ENCODE data around the gene TAF3.

TAF3 gene

GRCh38 chr10:8035641-8036470 is 217.6 kb downstream of the TAF3 start:
- no peak for DNase-seq

DNA sequence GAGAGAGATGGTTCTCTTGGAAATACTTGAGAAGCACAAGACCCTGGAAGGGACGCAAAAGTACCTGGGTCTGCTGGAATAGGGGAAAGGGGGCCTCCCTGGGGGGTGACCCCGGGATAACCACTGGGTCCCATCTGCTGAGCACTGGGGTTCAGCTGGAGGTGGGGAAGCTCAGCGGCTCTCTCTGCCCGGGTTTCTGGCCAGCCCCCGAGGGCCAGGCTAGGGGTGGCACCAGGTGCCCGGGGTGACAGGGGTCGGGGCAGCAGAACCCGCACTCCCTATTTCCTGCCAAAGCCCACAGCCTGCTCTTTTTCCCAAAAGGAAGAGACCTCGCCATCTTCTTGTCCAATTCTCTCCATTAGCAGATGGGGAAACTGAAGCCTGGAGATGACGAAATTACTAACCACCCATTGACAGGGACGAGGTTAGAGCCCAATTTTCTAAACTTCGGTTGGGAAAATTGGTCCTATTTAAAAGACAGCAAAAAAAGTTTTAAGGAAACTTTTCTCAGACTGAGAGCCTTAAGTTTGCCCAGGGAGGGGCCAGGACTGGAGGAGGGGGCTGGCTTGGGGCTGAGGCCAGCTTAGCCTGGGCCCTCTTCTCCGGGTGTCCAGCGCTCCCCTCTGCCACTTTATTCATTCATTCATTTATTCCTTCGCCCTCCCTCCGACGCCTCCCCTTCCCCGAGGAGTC is 218.3 kb downstream of the TAF3 start:
- DNase-seq: no peak

DNA sequence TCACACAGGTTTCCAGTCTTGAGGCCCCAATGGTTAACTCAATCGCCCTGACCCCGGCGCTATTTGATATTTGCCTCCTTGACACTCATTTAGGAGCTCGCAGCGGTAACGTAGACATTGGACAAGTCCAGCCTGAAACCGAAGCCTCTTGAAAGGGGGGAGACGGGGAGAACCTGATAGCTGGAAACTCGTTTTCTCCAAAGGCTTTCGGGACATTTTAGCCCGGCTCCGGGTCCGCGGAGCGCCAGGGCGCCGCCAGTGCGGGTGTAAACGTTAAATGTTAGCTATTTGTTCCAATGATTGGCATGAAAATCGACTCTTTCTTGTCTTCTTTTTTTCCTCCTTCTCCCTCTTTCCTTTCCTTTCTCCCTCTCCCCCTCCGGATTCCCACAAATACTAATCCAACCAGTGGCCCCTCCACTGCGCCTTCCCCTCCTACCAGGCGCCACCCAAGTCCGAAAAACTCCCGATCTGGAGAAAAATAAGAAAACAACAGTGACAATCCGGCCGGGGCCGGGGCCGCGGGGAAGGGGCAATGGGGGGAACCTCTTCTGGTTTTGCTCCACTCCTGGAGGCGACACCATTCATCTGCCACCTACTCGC is 219.0 kb downstream of the TAF3 start:
- peak; percentile 64 for DNase-seq

- DNase-seq: no peak
Observed at GRCh38 chr10:8037941-8038894, 219.9 kb downstream of the TAF3 start.

DNA sequence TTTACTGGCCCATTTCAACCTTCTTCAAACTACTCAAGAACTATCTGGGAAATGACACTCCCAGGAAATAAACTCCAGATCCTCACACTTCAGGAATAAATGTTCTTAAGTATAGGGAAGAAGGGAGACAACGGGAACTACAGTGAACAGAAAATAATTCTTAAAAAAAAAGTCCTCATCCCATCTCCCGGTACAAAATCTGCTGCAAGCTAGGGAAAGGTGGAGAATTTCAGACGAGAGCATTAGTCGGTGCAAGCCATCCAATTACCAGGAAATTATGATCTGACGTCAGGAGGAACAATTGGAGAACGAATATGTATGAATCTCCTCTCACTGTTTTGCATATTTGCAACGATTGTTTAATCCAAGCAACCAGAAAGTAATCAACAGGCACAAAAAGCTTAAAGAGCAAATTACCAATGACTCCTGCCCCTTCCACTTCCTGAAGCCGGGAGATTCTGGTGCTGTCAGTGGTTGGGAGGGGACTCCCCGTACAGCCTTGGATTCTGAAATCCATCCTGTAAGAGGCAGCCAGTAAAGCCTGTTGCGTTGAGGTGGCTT is 221.1 kb downstream of the TAF3 start:
- DNase-seq: no peak

DNA sequence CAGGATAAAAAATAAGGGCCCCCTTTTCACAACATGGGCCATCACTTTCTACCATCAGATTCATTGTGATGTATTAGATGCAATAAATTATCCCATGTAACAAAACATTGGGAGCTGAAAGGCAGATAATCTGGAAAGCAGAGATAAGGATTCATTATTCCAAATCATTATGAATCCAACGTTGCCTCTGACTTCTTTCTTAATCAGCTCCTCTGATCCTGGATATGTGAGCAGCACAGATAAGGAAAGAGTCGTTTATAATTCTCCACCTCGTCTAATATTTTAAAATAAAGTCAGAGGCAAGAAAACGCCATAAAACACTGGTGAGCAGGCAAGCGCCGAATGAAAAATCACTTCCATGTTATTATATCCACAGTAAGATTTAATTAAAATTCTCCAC is 222.3 kb downstream of the TAF3 start:
- DNase-seq: no peak

- DNase-seq: no peak
Observed at GRCh38 chr10:8041284-8041991, 223.1 kb downstream of the TAF3 start.

DNA sequence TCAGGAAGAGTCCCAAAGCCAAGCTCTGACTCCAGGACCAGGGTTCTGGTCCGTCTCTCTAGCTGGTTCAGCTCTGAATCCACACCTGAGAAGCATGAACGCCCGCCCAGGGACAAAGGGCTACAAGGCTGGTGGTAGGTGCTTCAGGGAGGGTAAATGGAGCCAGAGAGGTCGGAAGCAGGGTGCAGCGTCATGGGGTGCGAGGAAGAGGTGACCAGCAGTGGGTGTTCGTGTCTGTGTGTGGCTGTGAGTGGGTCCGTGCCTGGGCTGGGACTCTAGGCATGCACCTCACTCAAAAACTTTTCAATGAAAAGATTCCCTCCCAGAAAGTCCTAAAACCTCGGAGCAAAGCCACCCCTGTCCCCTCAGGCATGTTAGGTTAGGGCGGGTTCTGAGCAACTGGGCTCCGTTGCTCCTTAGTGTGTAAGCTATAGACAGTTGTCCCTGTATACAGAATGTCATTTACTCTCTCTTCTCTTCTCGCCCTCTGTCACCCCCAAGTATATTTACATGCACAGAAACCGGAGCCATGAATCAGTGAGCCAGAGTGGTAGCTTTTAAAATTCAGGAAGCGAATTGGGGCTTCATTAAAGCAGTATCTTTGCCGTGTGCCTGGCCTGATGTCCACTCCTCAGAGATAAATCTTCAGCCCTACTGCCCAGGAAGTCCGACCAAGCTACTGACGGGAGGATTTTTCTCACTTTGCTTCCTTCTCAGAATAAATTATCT is 223.9 kb downstream of the TAF3 start:
- no peak for DNase-seq

- DNase-seq: no peak
Observed at GRCh38 chr10:8042721-8043568, 224.6 kb downstream of the TAF3 start.

GRCh38 chr10:8043569-8044306 is 225.4 kb downstream of the TAF3 start:
- peak; percentile 70 for DNase-seq

- DNase-seq: no peak
Observed at GRCh38 chr10:8044331-8044907, 226.1 kb downstream of the TAF3 start.

GRCh38 chr10:8044908-8045725 is 226.8 kb downstream of the TAF3 start:
- DNase-seq: no peak

DNA sequence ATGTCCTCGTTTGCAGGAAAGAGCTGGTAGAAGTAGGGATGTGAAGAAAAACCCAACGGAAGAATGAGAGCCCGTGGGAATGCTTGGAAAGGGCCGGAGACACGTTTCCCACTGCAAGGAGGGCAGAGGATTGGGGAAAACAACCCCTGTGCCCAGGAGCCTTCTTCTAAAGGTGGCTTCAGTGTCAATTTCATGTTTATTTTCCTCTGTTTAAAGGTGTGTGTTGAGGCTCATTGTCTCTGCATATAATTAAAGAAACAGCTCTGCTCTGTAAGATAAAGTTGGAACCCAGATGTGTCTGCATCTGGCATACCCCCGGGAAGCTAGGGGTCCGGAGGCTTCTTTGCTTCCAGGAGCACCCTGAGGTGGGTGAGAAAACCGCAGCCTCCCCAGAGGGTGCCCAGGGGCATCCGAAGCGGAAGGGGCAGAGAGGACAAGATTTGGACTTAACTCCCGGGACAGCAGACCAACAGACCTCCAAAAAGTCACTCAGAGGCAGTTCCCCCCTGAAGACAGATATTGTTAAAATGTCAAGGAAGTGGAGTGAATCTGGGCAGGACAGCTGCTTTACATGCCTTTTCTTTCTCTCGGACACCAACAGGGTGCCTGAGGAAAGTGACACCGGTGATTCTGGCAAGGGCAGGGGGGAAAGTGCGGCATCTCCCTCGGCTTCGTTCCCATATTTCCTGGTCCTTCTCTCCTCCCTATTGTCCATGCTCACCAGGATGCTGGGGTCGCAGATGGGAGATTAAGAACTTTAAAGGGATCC is 227.6 kb downstream of the TAF3 start:
- no peak for DNase-seq

DNA sequence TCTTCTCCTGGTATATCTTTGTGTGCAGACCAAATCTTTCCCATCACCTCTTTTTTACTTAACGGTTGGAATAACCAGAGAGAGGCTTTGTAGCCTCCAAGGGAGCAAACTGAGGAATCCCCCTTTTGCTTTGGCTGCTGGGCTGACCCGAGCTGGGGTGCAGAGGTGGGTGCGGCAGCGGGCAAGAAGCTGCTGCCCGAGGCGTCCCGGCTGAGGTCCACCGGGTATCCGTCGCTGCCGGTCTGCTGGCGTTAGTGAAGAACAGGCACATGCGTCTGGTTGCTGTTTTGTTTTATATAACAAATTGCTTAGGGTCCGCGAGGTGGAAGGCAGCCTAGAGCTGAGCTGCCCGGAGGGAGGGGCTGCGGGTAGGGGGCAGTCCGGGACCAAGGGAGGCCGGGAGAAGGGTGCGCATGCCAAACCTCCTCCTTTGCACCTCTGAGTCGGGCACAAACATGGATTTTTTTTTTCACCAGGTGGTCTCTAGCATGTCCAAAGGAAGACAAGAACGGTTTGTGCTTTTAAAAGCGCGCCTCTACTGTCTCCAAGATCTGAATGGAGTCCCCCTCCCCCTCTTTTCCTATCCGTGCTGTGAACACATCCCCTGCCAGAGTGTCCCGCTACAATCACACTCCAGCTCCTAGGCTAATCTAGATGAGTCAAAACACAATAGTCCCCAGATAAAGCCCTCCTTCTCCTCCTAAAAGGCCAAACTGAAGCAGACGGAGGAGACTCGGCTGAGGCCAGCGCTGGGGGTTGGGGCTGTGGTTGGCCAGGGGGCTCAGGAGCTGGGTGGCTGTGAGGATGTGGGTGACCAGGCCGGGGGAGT is 229.4 kb downstream of the TAF3 start:
- no peak for DNase-seq

GRCh38 chr10:8048281-8049008 is 230.1 kb downstream of the TAF3 start:
- DNase-seq: peak; percentile 69
